ENCODE measurements around the gene TAPT1.

GRCh38 chr4:16217300-16218051 is 8.8 kb downstream of the TAPT1 start:
- TF ChIP-seq EZH2 (IDR thresholded peaks at IDR 0.05; ENCODE audit: borderline replicate concordance, low read length) (no peak), CTCF (IDR thresholded peaks at IDR 0.05; ENCODE audit: low read length) (no peak)

All from OCI-LY1 (cell line).